Non-pigmented ciliary epithelial cell (primary cell): ENCODE data around the gene RAB13.
"Not testable (repeated sequence)": the region's sequence is repeated elsewhere in the genome, so short reads cannot be mapped to it uniquely, and the experiment has no call there.

Source experiments
- DNase-seq: peaks from one replicate; pipeline ENCODE4 v3.0.0-alpha.2; 2010; ENCODE audit warnings: low read depth

The RAB13 gene

DNA sequence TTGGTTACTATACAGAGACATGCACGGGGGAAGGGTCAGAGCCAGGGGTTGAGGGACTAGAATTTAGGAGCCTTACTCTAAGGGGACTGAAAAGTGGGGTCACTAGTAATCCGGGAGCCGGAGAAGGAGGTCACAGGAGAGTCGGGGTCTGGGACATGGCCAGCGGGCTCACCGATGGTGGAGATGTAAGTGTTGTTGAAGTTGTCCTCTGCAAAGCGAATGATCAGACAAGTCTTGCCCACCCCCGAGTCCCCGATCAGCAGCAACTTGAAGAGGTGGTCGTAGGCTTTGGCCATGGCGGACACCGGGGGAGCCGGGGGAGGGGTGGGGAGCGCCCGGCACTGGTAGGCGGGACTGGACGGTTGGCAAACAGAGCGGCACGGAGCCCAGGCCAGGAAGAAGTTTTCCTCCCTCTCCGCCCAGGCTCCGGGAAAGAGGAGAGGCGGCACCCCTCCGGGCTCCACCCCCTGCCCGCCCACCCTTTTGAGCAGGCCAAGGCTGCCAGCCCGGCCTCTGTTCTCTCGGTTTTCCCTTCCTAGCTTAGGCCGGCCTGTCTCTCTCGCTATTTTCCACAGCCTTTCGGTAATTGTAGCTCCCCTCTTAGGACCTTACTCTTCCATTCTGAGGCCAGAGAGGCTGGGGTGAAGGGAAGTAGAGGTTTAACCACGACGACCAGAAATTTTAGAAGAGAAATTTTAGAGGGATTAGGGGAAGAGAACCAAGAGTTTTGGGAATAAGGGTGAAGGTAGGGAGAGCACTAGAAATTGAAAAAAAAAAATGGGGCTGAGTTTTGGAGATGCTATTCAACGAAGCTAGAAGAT lies at the start of gene RAB13:
Gene RAB13, minus strand, starts transcription at position 399 of the 821 bp plus-strand sequence. Its CDS starts 103 bp downstream, at position 296.
- no peak for DNase-seq

DNA sequence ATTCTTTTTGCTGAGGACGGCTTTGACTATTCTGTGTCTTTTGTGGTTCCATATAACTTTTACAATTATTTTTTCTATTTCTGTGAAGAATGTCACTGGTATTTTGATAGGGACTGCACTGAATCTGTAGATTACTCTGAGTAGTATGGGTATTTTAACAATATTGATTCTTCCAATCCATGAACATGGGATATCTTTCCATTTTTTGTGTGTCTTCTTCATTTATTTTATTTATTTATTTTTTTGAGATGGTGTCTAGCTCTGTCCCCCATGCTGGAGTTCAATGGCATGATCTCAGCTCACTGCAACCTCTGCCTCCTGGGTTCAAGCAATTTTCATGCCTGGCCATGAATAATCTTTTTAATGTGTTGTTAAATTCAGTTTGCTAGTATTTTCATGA lies 47.6 kb upstream of the RAB13 start:
- not testable (repeated sequence) for DNase-seq

DNA sequence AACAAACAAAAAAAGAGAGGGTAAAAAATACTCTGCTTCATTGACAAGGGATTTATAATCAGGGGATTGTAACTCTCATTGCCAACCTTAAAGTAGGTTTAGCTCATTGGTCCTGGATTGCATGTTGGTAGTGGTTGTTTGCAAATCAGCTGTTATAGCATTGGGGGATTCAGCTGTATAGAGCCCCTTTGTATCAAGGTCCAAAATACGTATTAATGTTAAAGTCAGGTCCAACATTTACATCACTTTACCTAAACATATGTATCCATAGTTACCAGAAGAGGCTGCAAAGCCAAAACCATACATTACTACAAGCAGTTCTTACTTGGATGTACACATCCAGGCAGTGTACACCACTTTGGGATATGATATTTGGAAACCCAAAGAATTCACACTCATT lies 33.8 kb upstream of the RAB13 start:
- no peak for DNase-seq

DNA sequence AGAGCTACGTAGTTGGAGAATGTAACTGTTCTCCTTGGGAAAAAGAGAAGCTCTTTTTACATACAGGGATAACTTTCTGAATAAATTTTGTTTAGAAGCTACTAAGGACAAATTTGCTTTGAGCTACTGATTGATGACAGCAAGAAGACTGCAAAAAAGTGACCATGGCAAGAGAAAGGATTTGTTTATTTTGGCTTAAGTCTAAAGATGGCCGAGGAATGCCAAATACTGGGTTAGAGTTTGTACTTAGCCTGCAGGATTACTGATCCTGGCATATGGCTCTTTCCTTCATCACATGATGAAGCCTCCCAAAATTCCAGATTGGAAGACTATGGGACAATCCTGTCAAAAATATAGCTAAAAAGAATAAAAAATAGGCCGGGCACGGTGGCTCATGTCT lies 33.1 kb upstream of the RAB13 start:
- DNase-seq, result no peak

DNA sequence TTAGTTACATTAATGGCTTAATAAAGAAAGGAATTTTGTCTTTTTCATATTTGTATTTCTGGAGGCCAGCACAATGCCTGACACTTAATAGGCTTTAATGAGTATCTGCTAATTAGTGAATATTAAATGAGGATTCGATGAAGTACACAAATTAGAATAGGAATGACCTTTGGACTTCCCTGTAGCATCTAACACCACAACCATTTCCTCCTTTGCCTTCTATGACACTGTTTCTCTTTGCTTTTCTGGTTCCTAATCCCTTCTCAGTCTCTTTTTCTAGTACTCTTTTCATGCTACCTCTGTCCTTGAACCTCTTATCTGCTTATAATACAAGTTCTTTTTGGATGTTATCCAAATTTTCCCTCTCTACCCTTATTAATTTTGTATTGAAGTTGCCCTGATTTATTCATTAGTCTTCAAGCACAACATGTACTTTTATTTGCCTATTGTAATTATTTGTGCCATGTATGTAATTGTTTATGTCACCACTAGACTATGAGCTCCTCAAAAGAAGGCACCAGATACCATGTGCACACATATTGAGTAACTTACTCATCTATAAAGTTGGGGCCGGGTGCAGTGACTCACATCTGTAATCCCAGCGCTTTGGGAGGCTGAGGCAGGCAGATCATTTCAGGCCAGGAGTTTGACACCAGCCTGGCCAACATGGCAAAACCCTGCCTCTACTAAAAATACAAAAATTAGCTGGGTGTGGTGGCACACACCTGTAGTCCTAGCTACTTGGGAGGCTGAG lies 28.2 kb upstream of the RAB13 start:
- DNase-seq, result peak; percentile 30

DNA sequence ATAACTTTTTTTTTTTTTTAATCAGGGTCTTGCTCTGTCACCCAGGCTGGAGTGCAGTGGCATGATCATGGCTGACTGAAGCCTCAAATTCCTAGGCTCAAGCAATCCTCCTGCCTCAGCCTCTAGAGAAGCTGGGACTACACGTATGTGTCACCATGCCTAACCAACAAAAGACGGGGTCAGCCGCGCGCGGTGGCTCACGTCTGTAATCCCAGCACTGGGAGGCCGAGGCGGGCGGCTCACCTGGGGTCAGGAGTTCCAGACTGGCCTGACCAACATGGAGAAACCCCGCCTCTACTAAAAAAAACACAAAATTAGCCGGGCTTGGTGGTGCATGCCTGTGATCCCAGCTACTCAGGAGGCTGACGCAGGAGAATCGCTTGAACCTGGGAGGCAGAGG lies 26.4 kb upstream of the RAB13 start:
- not testable (repeated sequence) for DNase-seq

DNA sequence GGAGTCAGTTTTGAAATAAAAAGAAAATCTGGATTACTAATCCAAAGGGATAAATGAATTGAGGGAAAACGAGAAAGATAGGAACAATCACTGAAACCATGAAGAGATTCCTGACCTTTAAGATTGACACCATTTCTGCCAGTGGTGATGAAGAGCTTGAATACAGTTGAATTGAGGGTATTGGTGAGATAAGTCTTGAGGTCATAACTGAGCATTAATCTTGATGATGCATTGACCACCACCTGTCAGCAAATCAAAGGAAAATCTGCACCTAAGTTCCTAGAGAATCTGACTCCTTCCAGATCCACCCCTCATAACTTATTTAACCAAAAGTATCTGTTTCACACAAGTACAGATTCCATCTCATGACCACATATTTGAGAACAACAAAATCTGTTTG lies 26.0 kb upstream of the RAB13 start:
- DNase-seq, result no peak

DNA sequence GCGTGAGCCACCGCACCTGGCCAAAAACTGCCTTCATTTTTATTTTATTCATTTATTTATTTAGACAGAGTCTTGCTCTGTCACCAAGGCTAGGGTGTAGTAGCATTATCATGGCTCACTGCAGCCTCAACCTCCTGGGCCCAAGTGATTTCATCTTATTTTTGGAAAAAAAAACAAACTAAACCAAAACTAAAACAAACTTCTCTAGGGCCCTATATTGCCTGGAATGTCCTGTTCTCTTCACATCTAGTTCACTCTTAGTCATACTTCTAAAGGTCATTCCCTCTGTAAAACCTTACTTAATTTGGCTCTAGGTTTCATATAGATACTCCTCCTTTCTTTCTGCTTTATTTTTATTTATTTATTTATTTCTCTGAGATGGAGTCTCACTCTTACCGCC lies 20.0 kb upstream of the RAB13 start:
- DNase-seq, result peak; percentile 46

DNA sequence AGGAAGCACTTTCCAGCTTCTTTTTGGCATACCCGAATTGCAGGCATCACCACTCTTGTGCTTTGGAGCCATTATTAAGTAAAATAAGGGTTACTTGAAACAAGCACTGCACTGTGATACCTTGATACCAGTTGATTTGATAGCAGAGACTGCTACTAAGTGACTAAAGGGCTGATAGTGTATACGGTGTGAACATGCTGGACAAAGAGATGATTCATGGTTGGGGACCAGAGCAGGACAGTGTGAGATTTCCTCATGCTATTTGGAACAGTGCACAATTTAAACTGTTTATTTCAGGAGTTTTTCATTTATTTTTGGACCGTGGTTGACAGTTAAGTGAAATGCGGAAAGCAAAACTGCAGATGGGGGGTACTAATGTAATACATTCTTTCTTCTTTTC lies 14.3 kb upstream of the RAB13 start:
- no peak for DNase-seq

DNA sequence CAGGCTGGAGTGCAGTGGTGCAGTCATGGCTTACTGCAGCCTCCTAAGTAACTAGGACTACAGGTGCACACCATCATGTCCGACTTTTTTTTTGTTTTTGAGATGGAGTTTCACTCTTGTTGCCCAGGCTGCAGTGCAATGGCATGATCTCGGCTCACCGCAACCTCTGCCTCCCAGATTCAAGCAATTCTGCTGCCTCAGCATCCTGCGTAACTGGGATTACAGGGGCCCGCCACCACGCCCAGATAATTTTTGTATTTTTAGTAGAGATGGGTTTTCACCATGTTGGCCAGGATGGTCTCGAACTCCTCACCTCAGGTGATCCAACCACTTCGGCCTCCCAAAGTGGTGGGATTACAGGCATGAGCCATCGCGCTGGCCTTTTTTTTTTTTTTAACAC lies 10.7 kb upstream of the RAB13 start:
- DNase-seq, result not testable (repeated sequence)

DNA sequence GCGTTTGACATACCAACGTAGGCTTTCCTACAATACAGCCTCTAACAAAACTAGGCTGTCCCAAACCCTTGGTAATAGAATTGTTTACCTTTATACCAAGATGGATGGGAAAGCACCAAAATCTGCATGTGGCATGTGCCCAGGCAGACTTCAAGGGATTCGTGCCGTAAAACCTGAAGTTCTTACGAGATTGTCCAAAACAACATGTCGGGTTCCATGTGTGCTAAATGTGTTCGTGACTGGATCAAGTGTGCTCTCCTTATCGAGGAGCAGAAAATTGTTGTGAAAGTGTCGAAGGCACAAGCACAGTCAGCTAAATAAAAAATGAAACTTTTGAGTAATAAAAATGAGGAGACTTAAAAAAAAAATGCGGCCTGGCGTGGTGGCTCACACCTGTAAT lies 9.5 kb upstream of the RAB13 start:
- no peak for DNase-seq

DNA sequence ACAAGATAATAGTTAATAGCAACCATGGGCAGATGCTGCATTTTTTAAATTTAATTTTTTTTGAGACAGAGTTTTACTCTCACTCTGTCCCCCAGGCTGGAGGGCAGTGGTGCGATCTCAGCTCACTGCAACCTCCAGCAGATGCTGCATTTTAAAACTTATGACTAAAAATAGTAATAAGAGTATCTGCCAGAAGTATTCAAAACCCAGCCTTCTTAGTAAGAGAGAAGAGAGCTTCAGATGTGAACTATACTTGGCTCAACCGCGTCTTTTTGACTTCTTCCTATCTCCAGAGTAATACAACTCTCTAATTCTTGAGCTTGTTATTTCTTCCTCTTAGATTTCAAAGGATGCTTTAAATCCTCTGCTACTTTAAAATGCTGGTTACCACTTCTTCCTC lies 9.1 kb upstream of the RAB13 start:
- no peak for DNase-seq

DNA sequence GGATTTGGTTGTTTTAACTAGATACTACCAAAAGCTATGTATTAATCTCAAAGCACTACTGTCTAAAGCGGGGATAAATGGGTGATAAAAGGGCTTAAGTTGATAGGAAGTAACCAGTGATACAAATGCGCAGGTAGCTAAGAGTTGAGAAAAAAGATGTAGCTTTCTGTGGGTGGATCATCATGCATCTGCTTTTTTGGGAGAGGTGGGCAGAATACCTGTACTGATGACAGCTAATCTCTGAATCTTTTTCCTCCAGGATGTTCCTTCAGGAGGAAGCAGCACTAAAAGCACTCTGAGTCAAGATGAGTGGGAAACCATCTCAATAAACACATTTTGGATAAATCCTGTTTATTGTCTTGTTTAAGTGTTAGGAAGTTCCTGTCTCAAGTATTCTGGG lies 5.7 kb upstream of the RAB13 start:
- DNase-seq, result no peak

DNA sequence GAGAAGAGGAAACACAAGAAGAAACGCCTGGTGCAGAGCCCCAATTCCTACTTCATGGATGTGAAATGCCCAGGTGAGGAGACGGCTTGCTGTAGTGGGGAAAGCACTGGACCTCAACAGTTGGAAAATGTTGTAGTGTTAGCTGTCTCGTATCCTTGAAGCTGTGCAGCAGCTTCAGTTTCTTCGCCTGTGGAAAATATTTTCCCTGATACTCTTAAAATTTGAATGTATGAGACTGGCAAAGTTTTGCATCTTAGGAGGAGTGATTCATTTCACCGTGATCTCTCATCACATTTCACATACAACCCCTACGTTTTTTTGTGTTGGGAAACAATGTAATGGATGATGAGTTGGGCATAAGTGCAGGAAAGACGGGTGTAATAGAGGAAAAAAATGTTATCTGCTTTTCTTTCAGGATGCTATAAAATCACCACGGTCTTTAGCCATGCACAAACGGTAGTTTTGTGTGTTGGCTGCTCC lies 5.1 kb upstream of the RAB13 start:
- no peak for DNase-seq

DNA sequence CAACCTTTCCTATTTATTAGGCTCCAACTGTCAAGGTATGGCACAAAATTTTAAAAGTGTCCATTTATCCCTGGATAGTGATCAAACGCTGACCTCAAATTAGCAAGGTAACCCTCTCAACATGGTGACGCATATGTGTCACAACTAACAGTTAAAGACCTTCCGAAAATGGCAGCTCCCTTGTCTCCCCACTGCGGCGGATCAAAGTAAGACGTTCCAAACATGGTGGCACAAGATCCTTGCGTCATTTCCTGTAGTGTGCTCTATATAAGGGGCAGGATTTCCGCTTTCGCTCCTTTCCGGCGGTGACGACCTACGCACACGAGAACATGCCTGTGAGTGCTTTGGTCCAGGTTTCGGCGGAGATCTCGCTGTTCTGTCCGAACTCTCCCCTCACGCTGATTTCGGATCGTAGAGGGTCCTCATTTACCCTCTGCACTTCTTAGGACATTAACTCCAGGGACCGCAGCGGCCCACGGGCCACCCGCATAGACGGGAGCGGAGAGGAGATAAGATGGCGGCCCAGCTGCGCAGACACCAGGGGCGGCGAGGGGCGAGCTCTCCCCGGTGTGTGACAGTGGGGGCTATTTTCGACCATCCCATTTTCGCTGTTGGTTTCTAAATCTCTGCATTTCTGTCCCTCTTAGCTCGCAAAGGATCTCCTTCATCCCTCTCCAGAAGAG lies 4.5 kb upstream of the RAB13 start, which contains the start of gene RPS27:
Gene RPS27, plus strand, starts transcription at position 295 of the 683 bp plus-strand sequence. Its CDS starts 35 bp downstream, at position 330.
- DNase-seq, result peak; percentile 92

DNA sequence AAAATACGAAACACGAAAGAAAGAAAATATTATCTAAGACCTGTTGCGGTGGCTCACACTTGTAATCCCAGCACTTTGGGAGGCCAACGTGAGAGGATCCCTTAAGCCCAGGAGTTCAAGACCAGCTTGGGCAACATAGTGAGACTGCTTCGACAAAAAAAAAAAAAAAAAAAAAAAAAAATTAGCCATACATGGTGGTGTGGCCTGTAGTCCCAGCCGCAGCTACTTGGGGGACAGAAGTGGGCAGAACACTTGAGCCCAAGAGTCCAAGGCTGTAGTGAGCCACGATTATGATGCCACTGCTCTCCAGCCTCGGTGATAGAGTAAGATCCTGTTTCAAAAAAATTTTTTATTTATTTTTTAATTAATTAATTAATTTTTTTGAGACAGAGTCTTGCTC lies 1.5 kb upstream of the RAB13 start:
- no peak for DNase-seq

DNA sequence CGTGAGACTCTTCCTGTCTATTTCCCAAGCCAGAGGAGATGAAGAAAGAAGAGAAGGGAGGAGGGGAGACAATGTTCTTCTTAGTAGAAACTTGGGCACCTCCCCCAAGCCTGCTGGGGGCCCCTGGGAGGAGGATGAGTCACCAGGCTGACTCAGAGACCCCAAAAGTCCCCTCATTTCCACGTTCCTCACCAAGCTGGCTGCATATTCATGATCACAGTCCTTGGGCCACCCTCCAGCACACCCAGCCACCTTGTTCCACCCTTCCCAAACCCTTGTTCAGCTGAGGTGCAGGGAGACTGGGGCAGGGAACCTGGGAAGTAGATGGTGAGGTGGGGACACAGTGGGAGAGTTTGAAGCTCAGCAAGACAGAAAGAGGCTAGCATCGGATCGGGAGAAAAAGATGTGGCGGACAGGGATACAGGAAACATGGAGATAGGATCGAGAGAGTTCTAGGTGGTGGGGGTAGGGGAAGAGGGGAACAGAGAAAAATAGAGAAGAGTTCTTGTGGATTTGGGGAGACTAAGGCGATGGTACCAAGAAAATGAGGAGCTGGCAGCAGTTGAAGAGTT lies 712 bp downstream of the RAB13 start:
- no peak for DNase-seq

DNA sequence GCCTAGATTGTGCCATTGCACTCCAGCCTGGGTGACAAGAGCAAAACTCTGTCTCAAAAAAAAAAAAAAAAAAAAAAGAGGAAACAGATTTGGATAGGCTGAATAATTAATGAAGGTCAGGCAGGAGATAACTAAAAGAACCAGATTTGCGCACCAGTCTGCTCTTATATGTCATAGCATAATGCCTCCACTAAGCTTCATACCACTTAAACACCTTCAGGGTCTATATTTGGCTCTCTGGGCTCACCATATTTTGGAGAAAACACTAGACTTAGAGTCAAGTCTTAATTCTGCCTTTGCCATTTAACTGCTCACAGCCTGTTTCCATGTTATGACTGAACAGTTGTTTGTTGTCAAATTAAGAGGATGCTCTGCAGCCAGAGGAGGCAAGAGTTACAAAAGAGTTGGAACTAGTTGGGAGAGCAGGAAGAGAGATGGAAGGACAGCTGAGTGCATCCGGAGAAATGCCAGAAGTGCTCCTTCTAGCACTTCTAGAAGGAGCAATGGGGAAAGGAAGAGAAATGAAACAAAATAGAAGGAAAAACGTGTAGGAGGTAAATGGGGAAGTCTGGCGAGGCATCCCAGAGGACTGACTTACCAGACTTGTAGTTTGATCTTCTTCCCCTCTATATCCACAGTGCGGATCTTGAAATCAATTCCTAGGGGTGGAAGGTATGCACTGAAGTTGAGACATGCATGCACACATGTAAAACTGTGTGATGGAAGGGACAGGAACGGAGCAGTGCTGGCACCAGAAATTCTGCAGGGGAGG lies 1.8 kb downstream of the RAB13 start:
- DNase-seq, result no peak

DNA sequence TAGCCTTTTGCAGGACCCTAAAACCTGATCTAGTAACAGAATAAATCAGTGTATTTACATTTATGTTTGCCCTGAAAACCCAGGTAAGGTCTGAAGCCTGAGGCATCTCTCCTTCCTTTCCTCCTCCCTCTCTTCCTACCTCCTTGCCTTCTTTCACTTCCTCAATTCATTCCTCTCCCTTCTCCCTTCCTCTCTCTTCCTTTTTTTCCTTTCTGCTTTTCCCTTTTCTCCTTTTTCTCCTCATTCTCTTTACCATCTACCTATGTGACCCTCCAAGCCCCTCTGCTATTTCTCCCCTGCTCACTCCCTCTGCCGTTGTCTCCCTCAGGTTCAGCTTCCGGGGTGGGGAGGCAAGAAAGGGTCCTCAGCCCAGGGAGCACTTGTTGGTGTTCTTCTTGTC lies 4.4 kb downstream of the RAB13 start:
- DNase-seq, result not testable (repeated sequence)

DNA sequence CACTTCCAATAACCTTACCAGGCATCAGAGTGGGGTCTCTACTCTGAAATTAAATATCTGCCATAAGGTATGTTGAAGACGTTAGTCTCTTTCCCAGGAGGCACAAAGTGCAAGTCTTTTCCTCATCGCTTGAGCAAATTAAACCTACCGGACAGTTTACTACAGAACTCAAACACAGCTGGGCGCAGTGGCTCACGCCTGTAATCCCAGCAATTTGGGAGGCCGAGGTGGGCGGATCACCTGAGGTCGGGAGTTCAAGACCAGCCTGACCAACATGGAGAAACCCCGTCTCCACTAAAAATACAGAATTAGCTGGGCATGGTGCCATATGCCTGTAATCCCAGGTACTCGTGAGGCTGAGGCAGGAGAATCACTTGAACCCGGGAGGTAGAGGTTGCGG lies 7.0 kb downstream of the RAB13 start:
- DNase-seq, result not testable (repeated sequence)

DNA sequence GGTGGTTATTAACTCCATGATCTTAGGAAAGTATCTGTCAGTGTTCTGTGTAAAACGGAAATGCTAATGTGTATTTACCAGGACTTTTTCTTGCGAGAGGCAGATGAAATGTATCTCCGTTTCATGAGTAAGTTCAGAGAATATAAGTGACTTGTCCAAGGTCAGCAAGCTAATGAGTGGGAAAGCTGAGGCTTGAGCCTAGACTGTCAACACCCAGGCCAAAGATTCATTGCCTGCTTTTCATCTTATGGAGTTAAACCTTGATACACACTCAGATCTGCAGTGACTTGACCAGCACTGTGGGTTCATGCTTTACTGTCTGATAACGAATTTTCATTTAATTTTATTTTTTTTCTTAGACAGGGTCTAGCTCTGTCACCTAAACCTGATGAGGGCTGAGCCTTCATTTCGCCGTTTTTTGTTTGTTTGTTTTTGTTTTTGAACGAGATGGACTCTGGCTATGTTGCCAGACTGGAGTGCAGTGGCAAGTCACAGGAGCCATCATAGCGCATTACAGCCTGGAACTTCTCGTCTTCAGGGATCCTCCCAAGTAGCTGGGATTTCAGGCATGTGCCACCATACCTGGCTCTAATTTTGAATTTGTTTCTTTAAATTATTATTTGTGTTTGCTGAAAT lies 7.7 kb downstream of the RAB13 start:
- DNase-seq, result no peak
